Endodermal cell (in vitro differentiated cells): ENCODE results near the gene SNX4. TPM values are rescaled to one million over a fixed set of nuclear protein-coding genes. Genes with fewer than 3 reads are reported as not detected.

Source experiments
- DNase-seq: peaks from one replicate; pipeline ENCODE4 v3.0.0-alpha.2; 2017
- H3K27ac ChIP-seq: 2 replicates; pipeline ENCODE4 v1.5.1; 2013; ENCODE audit warnings: mild to moderate bottlenecking, low read depth, low read length, moderate library complexity
- H3K27me3 ChIP-seq: 2 replicates; pipeline ENCODE4 v1.6.1; 2013; ENCODE audit warnings: mild to moderate bottlenecking, low read length, moderate library complexity; ENCODE audit not compliant: insufficient read depth, control insufficient read depth, poor library complexity, severe bottlenecking
- H3K36me3 ChIP-seq: 2 replicates; pipeline ENCODE4 v1.7.0; 2013; ENCODE audit warnings: mild to moderate bottlenecking, low read length, moderate library complexity; ENCODE audit not compliant: control insufficient read depth, insufficient read depth
- H3K4me1 ChIP-seq: one replicate; pipeline ENCODE4 v1.7.0; 2013; ENCODE audit warnings: low read length; ENCODE audit not compliant: control insufficient read depth, insufficient read depth
- H3K4me3 ChIP-seq: 2 replicates; pipeline ENCODE4 v1.5.1; 2013; ENCODE audit warnings: mild to moderate bottlenecking, low read length, moderate library complexity
- H3K9ac ChIP-seq: 2 replicates; pipeline ENCODE4 v1.6.1; 2013; ENCODE audit warnings: mild to moderate bottlenecking, low read length, moderate library complexity; ENCODE audit not compliant: poor library complexity, severe bottlenecking; ENCODE audit errors: extremely low read depth
- H3K9me3 ChIP-seq: 2 replicates; pipeline ENCODE4 v1.6.1; 2013; ENCODE audit warnings: mild to moderate bottlenecking, low read length, moderate library complexity; ENCODE audit not compliant: control insufficient read depth
- H3K27ac Mint-ChIP-seq: 2 replicates; pipeline ENCODE4 v1.8.0; 2020; ENCODE audit warnings: mixed read lengths
- H3K27me3 Mint-ChIP-seq: 2 replicates; pipeline ENCODE4 v1.8.0; 2021; ENCODE audit warnings: mild to moderate bottlenecking, mixed read lengths; ENCODE audit not compliant: insufficient read depth
- H3K36me3 Mint-ChIP-seq: 2 replicates; pipeline ENCODE4 v1.8.0; 2020; ENCODE audit warnings: low read depth, mixed read lengths
- H3K4me1 Mint-ChIP-seq: 2 replicates; pipeline ENCODE4 v1.8.0; 2020; ENCODE audit warnings: mixed read lengths
- H3K4me3 Mint-ChIP-seq: 2 replicates; pipeline ENCODE4 v1.8.0; 2020; ENCODE audit warnings: mild to moderate bottlenecking, moderate library complexity, mixed read lengths
- H3K9me3 Mint-ChIP-seq: 2 replicates; pipeline ENCODE4 v1.8.0; 2020; ENCODE audit warnings: mild to moderate bottlenecking, mixed read lengths
- WGBS, 2 experiments: methylation state at CpG; one replicate each; pipeline versions ENCODE4 v1.1.5 to v1.1.7; 2013; ENCODE audit warnings: missing lambda C conversion rate in 2 of 2, mixed read lengths in 1 of 2; ENCODE audit not compliant: insufficient coverage in 1 of 2, insufficient read length in 1 of 2; 5-methylcytosine and 5-hydroxymethylcytosine counted together
- total RNA-seq, 2 donors: library from RNA; stranded (reverse); fragmentation: NEBNext Ultra II Directional in 1 of 2; extraction: Animal tissue kit (Norgen Biotek cat#: 25700) in 1 of 2; gene quantifications; 2 replicates in 1 of 2; 3 replicates in 1 of 2; pipeline ENCODE4 v1.2.1, GENCODE V29; 2021
- TF ChIP-seq, protein P1 (sequence below): fragments of 200-600 bp; sonication (generic); conservative IDR thresholded peaks from 2 replicates; pipeline ENCODE4 v1.5.0; 2021; ENCODE audit warnings: antibody characterized with exemption, mild to moderate bottlenecking

Gene SNX4
- total RNA-seq, 2 donors from 2014 or later = 33.2 to 33.9 TPM

GRCh38 chr3:125416235-125416634, 103.8 kb downstream of the SNX4 start:
- H3K4me1 Mint-ChIP-seq = peaks cover 6% of the 10 kb centered on the region
- Histone ChIP-seq H3K4me3 (no peak overlapping the region), H3K9me3 (peaks cover 14% of the 10 kb centered on the region), H3K27me3 (no peaks in the 10 kb centered on the region), H3K4me1 (peaks cover 4% of the 10 kb centered on the region), H3K36me3 (no peaks in the 10 kb centered on the region), H3K9ac (no peak overlapping the region), H3K27ac (no peak overlapping the region)
- TF ChIP-seq, protein P1, sequence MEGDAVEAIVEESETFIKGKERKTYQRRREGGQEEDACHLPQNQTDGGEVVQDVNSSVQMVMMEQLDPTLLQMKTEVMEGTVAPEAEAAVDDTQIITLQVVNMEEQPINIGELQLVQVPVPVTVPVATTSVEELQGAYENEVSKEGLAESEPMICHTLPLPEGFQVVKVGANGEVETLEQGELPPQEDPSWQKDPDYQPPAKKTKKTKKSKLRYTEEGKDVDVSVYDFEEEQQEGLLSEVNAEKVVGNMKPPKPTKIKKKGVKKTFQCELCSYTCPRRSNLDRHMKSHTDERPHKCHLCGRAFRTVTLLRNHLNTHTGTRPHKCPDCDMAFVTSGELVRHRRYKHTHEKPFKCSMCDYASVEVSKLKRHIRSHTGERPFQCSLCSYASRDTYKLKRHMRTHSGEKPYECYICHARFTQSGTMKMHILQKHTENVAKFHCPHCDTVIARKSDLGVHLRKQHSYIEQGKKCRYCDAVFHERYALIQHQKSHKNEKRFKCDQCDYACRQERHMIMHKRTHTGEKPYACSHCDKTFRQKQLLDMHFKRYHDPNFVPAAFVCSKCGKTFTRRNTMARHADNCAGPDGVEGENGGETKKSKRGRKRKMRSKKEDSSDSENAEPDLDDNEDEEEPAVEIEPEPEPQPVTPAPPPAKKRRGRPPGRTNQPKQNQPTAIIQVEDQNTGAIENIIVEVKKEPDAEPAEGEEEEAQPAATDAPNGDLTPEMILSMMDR = no peak
- H3K4me3 Mint-ChIP-seq = no peak overlapping the region
- 96% methylated on average over 3 of the region's 3 CpGs; no CpG with 5 or more reads in 1 of the 2 experiments for WGBS, 2 experiments
- DNase-seq = no peak
- H3K27me3 Mint-ChIP-seq = peaks cover 9% of the 10 kb centered on the region
- no peaks in the 10 kb centered on the region for H3K36me3 Mint-ChIP-seq
- peaks cover 15% of the 10 kb centered on the region for H3K9me3 Mint-ChIP-seq
- H3K27ac Mint-ChIP-seq = peak overlapping the region; percentile 58

DNA sequence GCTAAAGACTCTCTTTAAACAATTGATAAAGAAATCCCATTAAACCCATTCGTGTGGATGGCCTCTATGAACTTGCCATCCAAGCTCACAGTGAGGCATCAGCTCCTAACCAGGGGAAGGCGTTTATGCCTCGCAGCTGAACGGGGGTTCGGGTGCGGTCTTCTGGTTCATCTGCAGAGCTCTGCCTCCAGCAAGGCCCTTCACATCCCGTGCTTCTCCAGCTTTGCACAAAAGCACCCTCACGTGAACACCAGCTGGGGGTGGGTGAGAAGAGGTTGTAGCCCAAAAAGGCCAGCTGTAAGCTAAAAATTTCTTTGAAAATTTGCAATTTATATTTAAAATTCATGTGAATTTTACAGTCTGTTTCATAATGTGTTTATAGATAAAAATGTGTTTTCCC, 105.3 kb downstream of the SNX4 start:
- no peak overlapping the region for H3K9ac ChIP-seq
- no peak for DNase-seq
- WGBS, 2 experiments = 89 to 92% methylated on average over 3 to 8 of the region's 8 CpGs
- H3K4me3 ChIP-seq = no peak overlapping the region
- no peaks in the 10 kb centered on the region for H3K36me3 ChIP-seq
- H3K27ac ChIP-seq = no peak overlapping the region
- no peaks in the 10 kb centered on the region for H3K27me3 ChIP-seq
- no peaks in the 10 kb centered on the region for H3K36me3 Mint-ChIP-seq
- no peak overlapping the region for H3K27ac Mint-ChIP-seq
- H3K27me3 Mint-ChIP-seq = peaks cover 10% of the 10 kb centered on the region
- H3K4me1 Mint-ChIP-seq = peaks cover 6% of the 10 kb centered on the region
- TF ChIP-seq, protein P1 = no peak
- H3K4me3 Mint-ChIP-seq = no peak overlapping the region
- H3K9me3 Mint-ChIP-seq = peaks cover 8% of the 10 kb centered on the region
- H3K4me1 ChIP-seq = peaks cover 4% of the 10 kb centered on the region
- H3K9me3 ChIP-seq = peaks cover 10% of the 10 kb centered on the region

DNA sequence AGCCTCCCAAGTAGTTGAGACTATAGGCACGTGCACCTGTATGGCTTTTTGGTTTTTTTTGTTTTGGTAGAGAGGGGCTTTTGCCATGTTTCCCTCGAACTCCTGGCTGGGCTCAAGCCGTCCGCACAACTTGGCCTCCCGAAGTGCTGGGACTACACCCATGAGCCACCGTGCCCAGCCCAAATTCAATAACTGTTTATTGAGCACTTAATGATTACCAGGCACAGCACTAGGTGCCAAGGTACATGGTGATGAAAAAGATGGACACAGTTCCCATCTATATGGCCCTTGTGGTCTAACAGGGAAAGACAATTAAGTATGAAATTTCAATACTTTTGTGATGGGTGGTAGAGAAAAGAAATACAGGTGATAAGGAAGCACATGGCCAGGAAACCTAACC, 109.1 kb downstream of the SNX4 start:
- peaks cover 10% of the 10 kb centered on the region for H3K9me3 Mint-ChIP-seq
- H3K9ac ChIP-seq = no peak overlapping the region
- H3K27me3 Mint-ChIP-seq = peaks cover 10% of the 10 kb centered on the region
- peaks cover 2% of the 10 kb centered on the region for H3K4me1 Mint-ChIP-seq
- 95 to 100% methylated on average over 1 to 6 of the region's 6 CpGs for WGBS, 2 experiments
- H3K36me3 ChIP-seq = no peaks in the 10 kb centered on the region
- H3K9me3 ChIP-seq = peaks cover 8% of the 10 kb centered on the region
- DNase-seq = no peak
- H3K27me3 ChIP-seq = no peaks in the 10 kb centered on the region
- H3K27ac Mint-ChIP-seq = no peak overlapping the region
- no peaks in the 10 kb centered on the region for H3K36me3 Mint-ChIP-seq
- H3K4me1 ChIP-seq = peaks cover 4% of the 10 kb centered on the region
- no peak overlapping the region for H3K4me3 ChIP-seq
- H3K27ac ChIP-seq = no peak overlapping the region
- H3K4me3 Mint-ChIP-seq = no peak overlapping the region
- TF ChIP-seq, protein P1 = peak; percentile 11
